ENCODE results near the gene TCP1.
A peak's percentile ranks its signal among the peaks of the same experiment; 100 is the strongest.

The TCP1 gene

DNA sequence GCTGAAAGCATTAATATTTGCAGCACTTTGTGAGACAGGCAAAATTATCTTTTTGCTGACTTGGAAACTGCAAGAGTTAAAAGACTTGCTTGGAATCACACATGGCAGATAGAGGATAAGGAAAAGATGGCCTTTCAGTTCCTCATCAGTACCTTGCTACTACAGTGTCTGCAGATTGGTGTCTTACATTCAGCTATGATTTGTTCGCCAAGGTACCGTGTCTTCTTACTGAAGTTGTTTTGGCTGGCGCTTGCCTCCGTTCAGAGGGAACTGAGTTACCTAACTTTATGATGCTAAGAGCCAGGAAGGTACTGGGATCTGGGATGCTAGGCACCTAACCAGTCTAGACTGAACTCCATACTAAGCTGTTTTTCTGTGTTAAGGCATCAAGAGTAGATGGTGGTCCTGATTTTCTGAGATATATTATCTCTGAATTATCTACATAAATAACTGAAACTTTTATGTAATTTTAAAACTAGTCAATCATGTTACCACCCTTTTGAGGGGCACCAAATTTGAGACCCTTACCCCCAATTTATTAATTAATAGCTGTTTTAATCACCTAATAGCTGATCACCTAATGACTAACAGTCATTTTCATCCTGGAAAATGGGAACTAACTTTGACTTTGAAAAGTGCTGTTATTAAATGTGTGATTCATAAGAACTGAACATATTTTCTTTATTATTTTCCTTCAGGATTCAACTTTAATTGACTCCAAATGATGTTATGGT lies 59.6 kb downstream of the TCP1 start (continued):
- TF ChIP-seq, protein P1, sequence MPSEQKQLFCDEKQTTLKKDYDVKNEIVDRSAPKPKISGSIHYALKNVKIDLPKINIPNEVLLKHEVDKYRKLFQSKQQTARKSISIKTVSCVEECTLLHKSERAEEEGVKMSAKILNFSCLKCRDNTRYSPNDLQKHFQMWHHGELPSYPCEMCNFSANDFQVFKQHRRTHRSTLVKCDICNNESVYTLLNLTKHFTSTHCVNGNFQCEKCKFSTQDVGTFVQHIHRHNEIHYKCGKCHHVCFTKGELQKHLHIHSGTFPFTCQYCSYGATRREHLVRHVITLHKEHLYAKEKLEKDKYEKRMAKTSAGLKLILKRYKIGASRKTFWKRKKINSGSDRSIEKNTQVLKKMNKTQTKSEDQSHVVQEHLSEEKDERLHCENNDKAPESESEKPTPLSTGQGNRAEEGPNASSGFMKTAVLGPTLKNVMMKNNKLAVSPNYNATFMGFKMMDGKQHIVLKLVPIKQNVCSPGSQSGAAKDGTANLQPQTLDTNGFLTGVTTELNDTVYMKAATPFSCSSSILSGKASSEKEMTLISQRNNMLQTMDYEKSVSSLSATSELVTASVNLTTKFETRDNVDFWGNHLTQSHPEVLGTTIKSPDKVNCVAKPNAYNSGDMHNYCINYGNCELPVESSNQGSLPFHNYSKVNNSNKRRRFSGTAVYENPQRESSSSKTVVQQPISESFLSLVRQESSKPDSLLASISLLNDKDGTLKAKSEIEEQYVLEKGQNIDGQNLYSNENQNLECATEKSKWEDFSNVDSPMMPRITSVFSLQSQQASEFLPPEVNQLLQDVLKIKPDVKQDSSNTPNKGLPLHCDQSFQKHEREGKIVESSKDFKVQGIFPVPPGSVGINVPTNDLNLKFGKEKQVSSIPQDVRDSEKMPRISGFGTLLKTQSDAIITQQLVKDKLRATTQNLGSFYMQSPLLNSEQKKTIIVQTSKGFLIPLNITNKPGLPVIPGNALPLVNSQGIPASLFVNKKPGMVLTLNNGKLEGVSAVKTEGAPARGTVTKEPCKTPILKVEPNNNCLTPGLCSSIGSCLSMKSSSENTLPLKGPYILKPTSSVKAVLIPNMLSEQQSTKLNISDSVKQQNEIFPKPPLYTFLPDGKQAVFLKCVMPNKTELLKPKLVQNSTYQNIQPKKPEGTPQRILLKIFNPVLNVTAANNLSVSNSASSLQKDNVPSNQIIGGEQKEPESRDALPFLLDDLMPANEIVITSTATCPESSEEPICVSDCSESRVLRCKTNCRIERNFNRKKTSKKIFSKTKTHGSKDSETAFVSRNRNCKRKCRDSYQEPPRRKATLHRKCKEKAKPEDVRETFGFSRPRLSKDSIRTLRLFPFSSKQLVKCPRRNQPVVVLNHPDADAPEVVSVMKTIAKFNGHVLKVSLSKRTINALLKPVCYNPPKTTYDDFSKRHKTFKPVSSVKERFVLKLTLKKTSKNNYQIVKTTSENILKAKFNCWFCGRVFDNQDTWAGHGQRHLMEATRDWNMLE (tag by site-specific recombination; conservative IDR thresholded peaks at IDR 0.05; ENCODE audit: low read depth), result no peak
- TF ChIP-seq, protein P2, sequence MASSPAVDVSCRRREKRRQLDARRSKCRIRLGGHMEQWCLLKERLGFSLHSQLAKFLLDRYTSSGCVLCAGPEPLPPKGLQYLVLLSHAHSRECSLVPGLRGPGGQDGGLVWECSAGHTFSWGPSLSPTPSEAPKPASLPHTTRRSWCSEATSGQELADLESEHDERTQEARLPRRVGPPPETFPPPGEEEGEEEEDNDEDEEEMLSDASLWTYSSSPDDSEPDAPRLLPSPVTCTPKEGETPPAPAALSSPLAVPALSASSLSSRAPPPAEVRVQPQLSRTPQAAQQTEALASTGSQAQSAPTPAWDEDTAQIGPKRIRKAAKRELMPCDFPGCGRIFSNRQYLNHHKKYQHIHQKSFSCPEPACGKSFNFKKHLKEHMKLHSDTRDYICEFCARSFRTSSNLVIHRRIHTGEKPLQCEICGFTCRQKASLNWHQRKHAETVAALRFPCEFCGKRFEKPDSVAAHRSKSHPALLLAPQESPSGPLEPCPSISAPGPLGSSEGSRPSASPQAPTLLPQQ (tag by site-specific recombination; IDR thresholded peaks at IDR 0.05), result no peak
- TF ChIP-seq SALL2 (tag by site-specific recombination; IDR thresholded peaks at IDR 0.05; ENCODE audit: borderline replicate concordance), result no peak
- TF ChIP-seq ZFP3 (tag by site-specific recombination; IDR thresholded peaks at IDR 0.05; ENCODE audit: low read depth), result no peak
- TF ChIP-seq ZBTB1 (tag by site-specific recombination; IDR thresholded peaks at IDR 0.05), result no peak
- no peak for TF ChIP-seq ZNF146 (tag by site-specific recombination; IDR thresholded peaks at IDR 0.05)
- no peak for TF ChIP-seq ZNF629 (tag by site-specific recombination; IDR thresholded peaks at IDR 0.05)
- TF ChIP-seq ZNF600 (tag by site-specific recombination; IDR thresholded peaks at IDR 0.05), result peak; percentile 35; the same call in 1 of the 2 replicates
- TF ChIP-seq ZNF292 (tag by site-specific recombination; IDR thresholded peaks at IDR 0.05; ENCODE audit: borderline replicate concordance, low read depth), result no peak
- no peak for TF ChIP-seq ZNF837 (tag by site-specific recombination; IDR thresholded peaks at IDR 0.05)

DNA sequence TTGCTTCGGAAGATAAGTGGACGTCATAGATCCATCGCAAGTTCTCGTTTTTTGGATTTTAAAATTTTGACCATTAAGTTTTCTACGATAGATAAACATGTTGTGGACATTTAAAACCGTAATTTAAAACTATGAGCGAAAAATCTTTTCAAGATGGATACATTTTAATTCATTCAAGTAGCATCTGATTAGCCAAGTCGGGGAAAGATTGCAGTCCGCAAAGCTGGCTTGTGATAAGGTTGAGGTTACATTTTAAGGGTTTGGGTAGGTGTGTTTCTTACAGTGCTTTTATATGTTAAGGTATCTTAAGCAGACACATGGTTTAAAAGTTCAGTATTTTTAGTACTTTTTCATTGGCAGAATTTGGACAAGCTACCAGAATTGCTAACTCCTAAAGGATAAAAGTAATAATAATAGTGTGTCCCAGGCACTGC lies 60.9 kb downstream of the TCP1 start:
- ChIA-PET POLR2A (interaction anchor here (1.1 to 6.8 kb wide), 4 partner anchors 8 to 60 kb away, joined by 3 to 115 read pairs (median 68); partner anchors contain the start of genes ACAT2, MRPL18, SOD2 and TCP1), CTCF (interaction anchor here (0.7 to 2.5 kb wide), 2 partner anchors 29 to 37 kb away, joined by 3 to 12 read pairs; no protein-coding TSS in a partner anchor)
- TF ChIP-seq, protein P3, sequence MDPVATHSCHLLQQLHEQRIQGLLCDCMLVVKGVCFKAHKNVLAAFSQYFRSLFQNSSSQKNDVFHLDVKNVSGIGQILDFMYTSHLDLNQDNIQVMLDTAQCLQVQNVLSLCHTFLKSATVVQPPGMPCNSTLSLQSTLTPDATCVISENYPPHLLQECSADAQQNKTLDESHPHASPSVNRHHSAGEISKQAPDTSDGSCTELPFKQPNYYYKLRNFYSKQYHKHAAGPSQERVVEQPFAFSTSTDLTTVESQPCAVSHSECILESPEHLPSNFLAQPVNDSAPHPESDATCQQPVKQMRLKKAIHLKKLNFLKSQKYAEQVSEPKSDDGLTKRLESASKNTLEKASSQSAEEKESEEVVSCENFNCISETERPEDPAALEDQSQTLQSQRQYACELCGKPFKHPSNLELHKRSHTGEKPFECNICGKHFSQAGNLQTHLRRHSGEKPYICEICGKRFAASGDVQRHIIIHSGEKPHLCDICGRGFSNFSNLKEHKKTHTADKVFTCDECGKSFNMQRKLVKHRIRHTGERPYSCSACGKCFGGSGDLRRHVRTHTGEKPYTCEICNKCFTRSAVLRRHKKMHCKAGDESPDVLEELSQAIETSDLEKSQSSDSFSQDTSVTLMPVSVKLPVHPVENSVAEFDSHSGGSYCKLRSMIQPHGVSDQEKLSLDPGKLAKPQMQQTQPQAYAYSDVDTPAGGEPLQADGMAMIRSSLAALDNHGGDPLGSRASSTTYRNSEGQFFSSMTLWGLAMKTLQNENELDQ (tag by site-specific recombination; IDR thresholded peaks at IDR 0.05; ENCODE audit: low read depth), result no peak
- TF ChIP-seq ZNF701 (tag by site-specific recombination; IDR thresholded peaks at IDR 0.05) (no peak), GLI2 (tag by site-specific recombination; IDR thresholded peaks at IDR 0.05; ENCODE audit: borderline replicate concordance, low read depth) (no peak), ZNF571 (tag by site-specific recombination; IDR thresholded peaks at IDR 0.05) (no peak), BCL11A (tag by site-specific recombination; IDR thresholded peaks at IDR 0.05; ENCODE audit: low read depth) (no peak), ZNF423 (tag by site-specific recombination; IDR thresholded peaks at IDR 0.05) (no peak), ZEB2 (tag by site-specific recombination; IDR thresholded peaks at IDR 0.05) (no peak), BCL11B (tag by site-specific recombination; IDR thresholded peaks at IDR 0.05; ENCODE audit: low read depth) (no peak), ZNF555 (tag by site-specific recombination; conservative IDR thresholded peaks at IDR 0.05) (no peak)
- peak overlapping the region; percentile 91 for H3K4me3 ChIP-seq (ENCODE audit: low read depth, low read length)
- H3K36me3 ChIP-seq (ENCODE audit: control insufficient read depth in 2 of 2, insufficient read depth in 1 of 2, low read length in 2 of 2), result peaks cover 9 to 30% of the 10 kb centered on the region in 2 experiments; a peak in 2 of 3 replicates
- no peak overlapping the region for H3K27ac ChIP-seq (ENCODE audit: extremely low read depth, low read depth, low read length)
- peaks cover 7% of the 10 kb centered on the region; the same call in 1 of the 2 replicates for H3K4me1 ChIP-seq (ENCODE audit: control insufficient read depth, insufficient read depth, low read length)
- H3K9me3 ChIP-seq (ENCODE audit: control insufficient read depth, insufficient read depth, low read depth, low read length), result no peaks in the 10 kb centered on the region
